DND-41 (cell line): ENCODE results near the gene AUTS2.

Experiments used
- ATAC-seq: fragments of 200-7000 bp; cut with Tn5 transposase; 3 replicates; pipeline ENCODE4 v1.9.1; 2021; ENCODE audit warnings: low read depth; ENCODE audit not compliant: insufficient read depth
- DNase-seq: peaks from one replicate; pipeline ENCODE4 v3.0.0-alpha.2; 2020
- H2AFZ ChIP-seq: 2 replicates; pipeline ENCODE4 v1.6.0; 2012; ENCODE audit warnings: low read depth, low read length
- H3K27ac ChIP-seq: 2 replicates; pipeline ENCODE4 v1.5.1; 2012; ENCODE audit warnings: low read length, inconsistent platforms
- H3K27me3 ChIP-seq: fragments of 200-600 bp; sonication (generic); 2 replicates; pipeline ENCODE4 v1.6.0; 2012; ENCODE audit warnings: low read length, mild to moderate bottlenecking, inconsistent platforms; ENCODE audit not compliant: insufficient read depth, poor library complexity
- H3K36me3 ChIP-seq: 2 replicates; pipeline ENCODE4 v1.5.1; 2012; ENCODE audit warnings: low read length, inconsistent platforms; ENCODE audit not compliant: insufficient read depth
- H3K4me1 ChIP-seq: 2 replicates; pipeline ENCODE4 v1.5.1; 2012; ENCODE audit warnings: mild to moderate bottlenecking, low read length; ENCODE audit not compliant: insufficient read depth
- H3K4me2 ChIP-seq: 2 replicates; pipeline ENCODE4 v1.6.0; 2012; ENCODE audit warnings: mild to moderate bottlenecking, moderate library complexity, low read length, inconsistent platforms; ENCODE audit not compliant: insufficient read depth
- H3K4me3 ChIP-seq, 2 experiments: fragments of 200-600 bp in 1 of 2; shearing (Covaris generic) in 1 of 2; 2 replicates each; pipeline ENCODE4 v1.5.1; 2012 to 2016; ENCODE audit warnings: inconsistent platforms in 2 of 2, low read length in 2 of 2, mild to moderate bottlenecking in 2 of 2, low read depth in 1 of 2, moderate library complexity in 1 of 2
- H3K79me2 ChIP-seq: 2 replicates; pipeline ENCODE4 v1.6.0; 2012; ENCODE audit warnings: low read length, inconsistent platforms; ENCODE audit not compliant: insufficient read depth
- H3K9ac ChIP-seq: 2 replicates; pipeline ENCODE4 v1.6.0; 2012; ENCODE audit warnings: low read depth, mild to moderate bottlenecking, inconsistent platforms, low read length, moderate library complexity
- H3K9me3 ChIP-seq: 2 replicates; pipeline ENCODE4 v1.5.1; 2012; ENCODE audit warnings: low read length, moderate library complexity, mild to moderate bottlenecking, inconsistent platforms; ENCODE audit not compliant: insufficient read depth, severe bottlenecking
- H4K20me1 ChIP-seq: 2 replicates; pipeline ENCODE4 v1.6.0; 2012; ENCODE audit warnings: low read length; ENCODE audit not compliant: insufficient read depth
- EZH2 ChIP-seq: IDR thresholded peaks from 3 replicates; pipeline ENCODE4 v1.6.1; 2012; ENCODE audit warnings: borderline replicate concordance, low read depth, mild to moderate bottlenecking, moderate library complexity, low read length, inconsistent platforms; ENCODE audit not compliant: severe bottlenecking
- TF ChIP-seq, protein P1 (sequence below): IDR thresholded peaks from 2 replicates; pipeline ENCODE4 v1.5.1; 2012; ENCODE audit warnings: borderline replicate concordance, low read length, moderate library complexity, mild to moderate bottlenecking; ENCODE audit not compliant: poor library complexity, severe bottlenecking; ENCODE audit errors: extremely low read depth

The AUTS2 gene

GRCh38 chr7:70420381-70420662 lies 822.0 kb downstream of the AUTS2 start:
- no peak for TF ChIP-seq EZH2
- Histone ChIP-seq H3K27ac (no peak overlapping the region), H3K4me2 (no peak overlapping the region), H3K9ac (no peak overlapping the region), H3K4me3 (no peak overlapping the region), H3K27me3 (no peaks in the 10 kb centered on the region), H3K79me2 (no peaks in the 10 kb centered on the region), H3K9me3 (no peaks in the 10 kb centered on the region), H3K4me1 (no peaks in the 10 kb centered on the region), H4K20me1 (no peaks in the 10 kb centered on the region), H3K36me3 (no peaks in the 10 kb centered on the region), H2AFZ (no peak overlapping the region)
- no peak for DNase-seq
- ATAC-seq = no peak

DNA sequence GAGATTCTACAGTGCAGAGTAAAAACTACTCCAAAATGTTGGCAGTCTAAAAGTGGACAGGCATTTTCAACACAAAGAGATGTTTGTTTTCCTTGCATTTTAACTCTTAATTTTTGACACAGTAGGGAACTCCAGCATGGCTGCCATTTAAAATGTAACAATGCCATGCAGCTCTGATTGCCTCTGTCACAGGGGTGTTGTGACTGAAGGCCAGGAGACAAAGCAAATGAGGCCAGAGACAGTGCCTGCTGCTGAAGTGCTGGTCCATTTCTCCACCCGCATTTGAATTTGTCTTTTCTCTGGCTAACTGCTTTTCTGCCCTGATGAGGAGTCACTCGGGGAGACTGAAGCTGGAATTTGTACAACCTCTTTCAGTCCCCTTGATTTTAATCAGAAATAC lies 823.0 kb downstream of the AUTS2 start:
- H3K4me1 ChIP-seq = no peaks in the 10 kb centered on the region
- no peak for TF ChIP-seq EZH2
- TF ChIP-seq, protein P1, sequence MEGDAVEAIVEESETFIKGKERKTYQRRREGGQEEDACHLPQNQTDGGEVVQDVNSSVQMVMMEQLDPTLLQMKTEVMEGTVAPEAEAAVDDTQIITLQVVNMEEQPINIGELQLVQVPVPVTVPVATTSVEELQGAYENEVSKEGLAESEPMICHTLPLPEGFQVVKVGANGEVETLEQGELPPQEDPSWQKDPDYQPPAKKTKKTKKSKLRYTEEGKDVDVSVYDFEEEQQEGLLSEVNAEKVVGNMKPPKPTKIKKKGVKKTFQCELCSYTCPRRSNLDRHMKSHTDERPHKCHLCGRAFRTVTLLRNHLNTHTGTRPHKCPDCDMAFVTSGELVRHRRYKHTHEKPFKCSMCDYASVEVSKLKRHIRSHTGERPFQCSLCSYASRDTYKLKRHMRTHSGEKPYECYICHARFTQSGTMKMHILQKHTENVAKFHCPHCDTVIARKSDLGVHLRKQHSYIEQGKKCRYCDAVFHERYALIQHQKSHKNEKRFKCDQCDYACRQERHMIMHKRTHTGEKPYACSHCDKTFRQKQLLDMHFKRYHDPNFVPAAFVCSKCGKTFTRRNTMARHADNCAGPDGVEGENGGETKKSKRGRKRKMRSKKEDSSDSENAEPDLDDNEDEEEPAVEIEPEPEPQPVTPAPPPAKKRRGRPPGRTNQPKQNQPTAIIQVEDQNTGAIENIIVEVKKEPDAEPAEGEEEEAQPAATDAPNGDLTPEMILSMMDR = no peak
- no peak overlapping the region for H3K9ac ChIP-seq
- H3K36me3 ChIP-seq = no peaks in the 10 kb centered on the region
- H2AFZ ChIP-seq = no peak overlapping the region
- H3K9me3 ChIP-seq = no peaks in the 10 kb centered on the region
- H4K20me1 ChIP-seq = no peaks in the 10 kb centered on the region
- no peak for DNase-seq
- H3K4me2 ChIP-seq = no peak overlapping the region
- H3K27me3 ChIP-seq = no peaks in the 10 kb centered on the region
- no peak overlapping the region for H3K4me3 ChIP-seq
- no peaks in the 10 kb centered on the region for H3K79me2 ChIP-seq
- ATAC-seq = no peak
- no peak overlapping the region for H3K27ac ChIP-seq

- no peak for DNase-seq
- Histone ChIP-seq H3K4me3 (no peak overlapping the region), H3K27me3 (no peaks in the 10 kb centered on the region), H3K4me2 (no peak overlapping the region), H3K9ac (no peak overlapping the region), H3K9me3 (no peaks in the 10 kb centered on the region), H4K20me1 (no peaks in the 10 kb centered on the region), H3K36me3 (no peaks in the 10 kb centered on the region), H3K27ac (no peak overlapping the region), H3K79me2 (no peaks in the 10 kb centered on the region), H2AFZ (no peak overlapping the region), H3K4me1 (no peaks in the 10 kb centered on the region)
- ATAC-seq = no peak
- TF ChIP-seq EZH2 = no peak
- TF ChIP-seq, protein P1 = no peak
Observed at GRCh38 chr7:70426249-70426880, 828.1 kb downstream of the AUTS2 start.

DNA sequence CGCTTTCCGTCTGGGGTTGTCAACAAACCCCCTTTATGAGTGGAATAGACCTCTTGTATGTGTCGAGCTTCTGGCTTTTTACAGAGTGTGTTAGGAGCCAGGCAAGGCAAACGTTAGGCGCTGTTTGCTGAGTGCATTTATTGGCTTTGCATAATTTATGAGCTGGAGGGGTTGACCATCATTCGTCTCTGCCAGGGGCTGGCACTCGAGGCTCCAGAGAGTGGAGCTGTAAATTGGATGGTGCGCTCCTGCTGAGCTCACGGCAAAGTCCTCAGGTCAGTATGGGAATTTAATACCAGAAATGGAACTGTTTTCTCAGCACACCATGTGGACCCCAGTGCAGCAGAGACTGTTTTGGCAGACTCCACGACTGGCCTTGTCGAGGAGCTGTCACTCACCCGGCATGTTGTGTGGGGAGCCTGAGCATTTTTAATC lies 834.3 kb downstream of the AUTS2 start:
- H2AFZ ChIP-seq = no peak overlapping the region
- H3K9me3 ChIP-seq = no peaks in the 10 kb centered on the region
- no peaks in the 10 kb centered on the region for H3K36me3 ChIP-seq
- H3K27me3 ChIP-seq = no peaks in the 10 kb centered on the region
- H3K4me2 ChIP-seq = no peak overlapping the region
- ATAC-seq = no peak
- H3K9ac ChIP-seq = no peak overlapping the region
- no peak for DNase-seq
- H3K79me2 ChIP-seq = no peaks in the 10 kb centered on the region
- H3K4me1 ChIP-seq = peaks cover 11% of the 10 kb centered on the region
- H4K20me1 ChIP-seq = no peaks in the 10 kb centered on the region; the same call in 1 of the 2 replicates
- TF ChIP-seq, protein P1 = no peak
- no peak for TF ChIP-seq EZH2
- no peak overlapping the region for H3K4me3 ChIP-seq
- no peak overlapping the region for H3K27ac ChIP-seq
